ENCODE data around the gene FADS2.

Gene FADS2

DNA sequence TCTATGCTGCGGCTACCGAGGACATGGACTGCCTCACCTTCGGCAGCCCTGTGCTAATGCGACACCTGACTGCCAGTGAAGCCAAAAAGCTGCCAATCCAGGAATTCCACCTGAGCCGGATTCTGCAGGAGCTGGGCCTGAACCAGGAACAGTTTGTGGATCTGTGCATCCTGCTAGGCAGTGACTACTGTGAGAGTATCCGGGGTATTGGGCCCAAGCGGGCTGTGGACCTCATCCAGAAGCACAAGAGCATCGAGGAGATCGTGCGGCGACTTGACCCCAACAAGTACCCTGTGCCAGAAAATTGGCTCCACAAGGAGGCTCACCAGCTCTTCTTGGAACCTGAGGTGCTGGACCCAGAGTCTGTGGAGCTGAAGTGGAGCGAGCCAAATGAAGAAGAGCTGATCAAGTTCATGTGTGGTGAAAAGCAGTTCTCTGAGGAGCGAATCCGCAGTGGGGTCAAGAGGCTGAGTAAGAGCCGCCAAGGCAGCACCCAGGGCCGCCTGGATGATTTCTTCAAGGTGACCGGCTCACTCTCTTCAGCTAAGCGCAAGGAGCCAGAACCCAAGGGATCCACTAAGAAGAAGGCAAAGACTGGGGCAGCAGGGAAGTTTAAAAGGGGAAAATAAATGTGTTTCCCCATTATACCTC lies 32.1 kb upstream of the FADS2 start:
- no peak for DNase-seq

DNA sequence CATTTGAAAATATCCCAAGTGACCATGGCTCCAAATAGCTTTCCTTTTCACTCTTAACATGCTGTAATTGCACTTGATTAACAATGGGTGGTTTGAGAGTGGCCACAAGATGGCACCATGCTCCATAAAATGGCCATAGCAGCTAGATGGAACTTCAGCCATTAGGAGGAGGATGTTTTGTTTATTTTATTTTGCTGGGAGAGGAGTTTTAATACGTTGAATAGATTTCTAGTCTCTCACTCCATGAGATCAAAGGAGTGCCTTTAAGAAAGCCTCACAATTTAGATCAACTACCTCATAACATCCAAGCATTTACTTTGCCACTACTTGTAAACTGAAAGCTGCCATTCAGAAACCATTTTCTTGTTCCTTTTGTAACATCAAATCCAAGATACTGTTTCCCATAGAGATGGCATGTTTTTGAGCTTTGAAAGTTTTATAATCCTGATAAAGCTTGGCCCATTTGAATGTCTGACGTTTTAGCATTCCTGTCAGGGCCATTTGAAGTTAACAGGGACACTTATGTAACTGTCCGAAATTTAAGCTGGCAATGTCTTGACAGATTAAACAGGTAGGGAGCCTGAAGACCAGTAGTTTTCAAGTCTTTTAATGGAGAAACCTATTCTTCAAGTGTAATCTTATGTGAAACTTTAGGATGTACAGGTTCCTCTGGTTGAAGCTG lies 30.7 kb upstream of the FADS2 start:
- peak in 4 of 5 experiments; percentile 36 to 79 (median 55) for DNase-seq

DNA sequence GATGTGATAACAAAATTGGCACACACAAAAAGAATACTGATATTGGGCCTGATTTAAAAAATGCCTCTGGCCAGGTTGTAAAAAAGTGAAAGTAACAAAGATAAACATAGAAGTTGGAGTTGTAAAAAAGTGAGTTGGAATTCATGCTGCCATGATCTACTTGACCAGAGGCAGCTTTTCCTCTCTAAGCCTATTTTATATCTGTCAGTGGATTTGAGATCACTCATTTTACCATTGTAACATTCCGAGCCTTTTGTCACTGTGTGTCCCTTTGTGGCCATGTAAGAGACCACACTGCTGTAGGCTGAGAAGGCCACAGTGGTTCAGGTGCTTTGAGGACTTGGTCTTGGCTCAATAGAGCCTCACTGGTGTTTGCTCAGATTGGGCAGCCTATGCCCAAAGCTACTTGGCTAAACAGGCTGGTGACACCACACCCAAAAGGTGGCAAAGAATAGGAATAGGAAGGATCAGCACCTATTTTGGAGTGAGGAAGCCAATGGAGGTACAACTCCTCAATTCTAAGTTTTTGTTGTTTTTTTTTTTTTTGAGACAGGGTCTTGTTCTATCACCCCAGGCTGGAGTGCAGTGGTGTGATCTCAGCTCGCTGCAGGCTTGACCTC lies 28.3 kb upstream of the FADS2 start:
- no peak for DNase-seq

GRCh38 chr11:61800331-61801281 lies 27.5 kb upstream of the FADS2 start:
- DNase-seq, result no peak

DNA sequence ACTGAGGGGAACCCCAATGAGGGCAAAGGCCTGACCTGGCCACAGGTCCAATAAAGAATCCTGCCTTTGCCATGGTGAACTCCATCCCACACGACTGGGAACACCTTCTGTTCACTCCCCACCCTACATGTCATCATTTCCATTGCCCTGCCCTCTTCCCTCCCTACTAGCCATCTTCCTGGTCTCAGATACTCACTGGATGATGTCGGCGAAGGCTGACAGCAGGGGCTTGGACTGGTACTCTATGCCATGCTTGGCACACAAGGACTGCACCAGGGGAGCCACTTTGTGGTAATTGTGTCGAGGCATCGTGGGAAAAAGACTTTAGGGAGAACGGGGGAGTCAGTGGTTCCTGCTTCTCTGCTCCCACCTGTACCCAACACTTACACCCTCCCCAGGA lies 25.5 kb upstream of the FADS2 start:
- DNase-seq, result no peak

DNA sequence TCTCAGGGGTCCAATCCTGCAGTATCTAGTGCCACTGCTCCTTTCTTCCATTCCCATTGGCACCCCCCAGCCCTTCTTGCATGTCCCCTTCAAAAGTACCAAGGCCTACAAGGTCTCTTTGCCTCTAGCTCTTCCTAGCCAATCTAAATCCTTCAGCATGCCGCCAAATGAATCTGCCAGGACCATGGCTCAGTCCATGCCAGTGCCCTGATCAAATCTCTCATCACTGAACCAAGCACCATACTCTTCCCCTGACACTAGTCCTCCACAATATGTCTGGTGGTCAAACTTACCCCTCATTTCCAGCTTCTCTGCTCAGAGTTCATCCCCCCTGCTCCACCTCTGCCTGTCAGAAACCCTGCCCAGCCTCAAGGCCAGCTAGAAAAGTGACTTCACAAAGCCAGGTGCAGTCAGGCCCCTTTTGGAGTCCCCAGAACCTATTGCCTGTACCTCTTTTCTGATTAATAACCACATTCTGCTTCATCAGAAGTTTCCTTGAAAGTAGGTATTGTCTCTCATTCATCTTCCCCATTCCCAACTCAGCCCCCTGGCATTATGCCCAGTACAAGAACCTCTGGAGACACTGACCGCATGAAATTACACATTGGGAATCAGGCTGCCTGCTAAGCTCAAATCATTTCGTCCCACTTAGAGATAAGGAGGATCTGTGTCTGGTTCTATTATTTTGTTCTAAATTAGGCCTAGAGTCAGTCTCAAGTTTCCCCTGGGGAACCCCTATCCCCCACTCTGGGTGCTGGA lies 24.0 kb upstream of the FADS2 start:
- no peak for DNase-seq

DNA sequence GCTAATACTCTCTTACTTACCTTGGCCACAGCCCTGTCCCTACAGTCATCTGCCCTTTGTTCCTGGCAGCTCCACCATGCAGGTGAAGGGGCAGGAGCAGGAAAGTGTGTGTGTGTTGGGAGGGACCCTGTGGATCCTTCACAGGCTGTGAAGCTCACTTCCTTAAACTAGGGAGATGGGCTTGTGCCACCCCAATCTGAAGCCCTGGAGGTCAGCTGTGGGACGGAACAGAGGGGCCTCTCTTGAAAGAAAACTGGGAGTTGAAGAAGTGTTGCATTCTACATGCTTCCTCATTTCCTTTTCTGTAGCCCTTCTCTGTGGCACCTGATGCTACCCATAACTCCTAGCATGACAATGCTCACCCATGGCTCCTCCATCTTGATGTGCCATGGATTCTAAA lies 23.0 kb upstream of the FADS2 start:
- DNase-seq, result no peak

DNA sequence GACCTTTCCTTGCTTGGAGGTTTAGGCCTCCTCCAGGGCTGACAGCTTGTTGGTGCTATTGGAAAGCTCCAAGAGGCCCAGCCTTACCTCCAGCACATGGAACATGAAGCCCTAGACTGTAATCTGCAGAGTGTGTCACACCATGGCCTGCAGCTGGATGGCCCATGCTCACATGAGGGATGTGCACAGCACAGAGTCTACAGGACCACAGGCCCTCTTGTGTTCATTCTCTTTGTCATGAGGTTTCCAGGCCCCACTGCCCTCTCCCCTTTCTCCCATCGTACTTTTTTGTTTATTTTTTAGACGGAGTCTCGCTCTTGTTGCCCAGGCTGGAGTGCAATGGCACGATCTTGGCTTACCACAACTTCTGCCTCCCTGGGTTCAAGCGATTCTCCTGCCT lies 21.3 kb upstream of the FADS2 start:
- no peak for DNase-seq

GRCh38 chr11:61810671-61811175 lies 17.4 kb upstream of the FADS2 start:
- no peak for DNase-seq

- DNase-seq, result no peak
Measured at GRCh38 chr11:61811831-61812230, 16.3 kb upstream of the FADS2 start.

DNA sequence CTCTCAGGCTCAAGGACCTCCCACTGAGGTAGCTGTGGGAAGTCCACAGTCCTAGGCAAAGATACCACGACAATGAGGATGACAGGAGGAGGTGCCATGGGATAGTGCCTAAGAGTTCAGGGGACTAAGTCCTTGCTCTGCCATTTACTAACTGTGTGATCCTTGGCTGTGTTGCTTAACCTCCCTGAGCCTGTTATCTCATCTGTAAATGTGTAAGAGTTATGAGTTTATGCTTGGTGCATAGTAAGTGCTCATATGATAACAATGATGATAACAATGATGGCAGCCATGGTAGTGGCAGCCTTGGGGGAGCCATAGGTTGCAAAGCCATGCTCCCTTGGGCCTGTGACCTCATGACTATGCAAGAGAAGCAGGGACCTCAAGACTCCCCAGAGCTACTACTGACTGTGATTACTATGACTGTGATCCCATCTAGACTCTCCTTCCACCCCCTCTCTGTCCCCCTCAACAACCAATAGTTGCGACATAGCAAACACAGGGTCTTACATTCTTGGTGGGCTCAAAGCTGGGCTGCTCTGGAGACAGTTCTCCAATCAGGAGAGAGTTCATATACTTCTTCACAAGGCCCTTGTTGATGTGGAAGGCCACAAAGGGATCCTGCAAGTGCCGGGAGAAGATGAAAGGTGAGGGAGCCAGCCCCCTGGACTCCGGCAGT lies 15.2 kb upstream of the FADS2 start:
- DNase-seq, result peak in 1 of 5 experiments; percentile 13

DNA sequence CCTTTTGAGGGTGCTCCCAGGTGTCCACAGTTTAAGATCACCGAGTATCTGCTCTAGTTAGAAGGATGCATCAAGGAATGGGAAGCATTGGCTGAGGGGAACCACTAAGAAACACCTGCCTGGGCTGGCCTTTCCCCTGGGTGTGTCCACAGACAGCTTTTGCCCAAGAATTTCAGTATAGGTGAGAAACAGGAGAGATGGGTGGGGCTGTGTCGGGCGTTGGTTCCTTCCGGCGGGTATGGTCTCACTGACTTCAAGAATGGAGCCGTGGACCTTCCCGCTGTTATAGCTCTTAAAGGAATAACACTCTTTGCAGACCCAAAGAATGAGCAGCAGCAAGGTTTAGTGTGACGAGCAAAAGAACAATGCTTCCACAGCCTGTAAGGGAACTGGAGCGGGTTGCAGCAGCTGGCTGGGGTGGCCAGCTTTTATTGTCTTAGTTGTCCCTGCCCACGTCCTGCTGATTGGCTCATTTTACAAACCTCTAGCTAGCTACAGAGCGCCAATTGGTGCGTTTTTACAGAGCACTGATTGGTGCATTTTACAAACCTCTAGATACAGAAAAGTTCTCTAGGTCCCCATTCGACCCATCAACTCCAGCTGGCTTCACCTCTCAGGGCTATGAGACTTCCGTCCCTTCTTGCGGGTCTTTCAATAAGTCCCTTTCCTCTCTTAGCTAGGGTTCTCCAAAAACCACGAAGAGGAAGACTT lies 13.7 kb upstream of the FADS2 start:
- peak in 1 of 5 experiments; percentile 75 for DNase-seq

- peak in 1 of 5 experiments; percentile 75 for DNase-seq
Measured at GRCh38 chr11:61814958-61815789, 12.9 kb upstream of the FADS2 start.

- DNase-seq, result peak in 4 of 5 experiments; percentile 30 to 81 (median 34)
Measured at GRCh38 chr11:61815790-61816735, 12.0 kb upstream of the FADS2 start.

DNA sequence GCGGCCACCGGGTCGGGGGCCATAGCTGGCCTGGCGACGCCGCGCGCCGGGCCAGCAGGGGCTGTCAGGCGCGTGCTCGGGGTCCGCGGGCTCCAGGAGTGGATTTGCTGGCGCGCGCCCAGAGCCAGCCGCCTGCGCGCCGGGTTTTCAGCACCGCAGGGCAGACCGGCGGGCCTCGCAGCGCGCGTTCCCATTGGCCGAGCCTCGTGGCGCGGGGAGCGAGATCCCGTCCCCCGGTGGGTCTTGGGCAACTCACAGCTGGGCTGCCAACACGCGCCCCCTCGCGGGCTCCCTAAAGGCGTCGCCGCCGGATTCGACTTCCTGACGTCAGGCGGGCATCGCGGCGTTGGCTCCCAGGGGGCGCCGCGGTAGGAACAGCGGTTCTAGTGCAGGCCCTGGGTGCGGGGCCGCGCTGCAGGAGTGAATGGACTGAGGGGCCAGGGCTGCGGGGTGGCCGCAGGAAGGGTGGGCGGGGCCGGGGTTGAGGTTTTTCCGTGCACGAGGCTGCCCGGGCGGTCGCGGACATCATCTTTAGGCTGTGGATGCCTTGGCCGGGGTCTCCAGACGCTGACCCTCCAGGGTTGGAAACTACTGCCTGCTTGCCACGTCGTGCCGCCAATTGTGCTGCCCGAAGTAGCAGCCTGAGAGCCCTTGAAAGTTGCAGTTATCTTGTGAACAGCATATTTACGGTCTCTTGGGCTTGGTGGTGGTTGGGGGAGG lies 11.2 kb upstream of the FADS2 start, which contains the start of gene FADS1:
FADS1 (minus strand) TSS at position 268 of the 720 bp plus-strand sequence; CDS start at position 194, 74 bp downstream.
- DNase-seq, result peak; percentile 44 to 93 (median 58)

DNA sequence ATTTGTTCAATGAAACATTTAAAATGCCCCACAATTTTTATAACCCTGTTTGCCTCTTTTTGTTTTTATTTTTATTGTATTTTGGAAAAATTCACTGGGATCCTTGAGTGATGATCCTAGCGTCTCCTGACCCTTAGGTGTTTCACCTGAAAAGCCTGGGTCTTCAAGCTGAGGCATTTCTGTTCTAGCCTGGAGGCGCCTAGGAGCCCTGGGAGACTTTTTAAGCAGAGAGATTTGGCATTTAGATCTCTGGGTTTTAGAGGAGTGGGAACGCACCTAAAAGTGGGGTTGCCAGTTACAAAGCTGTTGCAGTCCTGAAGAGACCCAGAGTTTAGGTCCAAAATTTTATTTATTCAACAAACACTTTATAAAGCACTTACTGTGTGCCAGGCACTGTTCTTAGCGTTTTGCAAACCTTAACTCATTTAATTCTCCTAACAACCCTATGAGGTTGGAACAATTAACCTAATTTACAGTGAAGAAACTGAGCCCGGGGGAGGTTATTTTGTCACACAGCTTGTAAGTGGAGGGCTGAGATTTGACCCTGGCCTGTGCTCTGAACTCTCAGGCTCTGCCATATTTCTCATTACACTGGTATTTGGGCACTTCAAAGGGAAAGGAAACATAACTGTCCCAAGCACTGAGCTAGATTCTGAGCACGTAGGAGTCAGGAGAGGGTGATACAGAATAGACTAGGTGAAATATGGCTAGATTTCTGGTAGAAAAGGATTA lies 10.5 kb upstream of the FADS2 start:
- no peak for DNase-seq

- DNase-seq, result no peak
Measured at GRCh38 chr11:61820174-61820573, 7.9 kb upstream of the FADS2 start.

Measured in T-helper 2 cell (primary cell).